Karpas-422 (cell line): ENCODE measurements around the gene NOXA1. TPM values are rescaled to one million over a fixed set of nuclear protein-coding genes. Genes with fewer than 3 reads are reported as not detected.
"Not testable (repeated sequence)": the region's sequence is repeated elsewhere in the genome, so short reads cannot be mapped to it uniquely, and the experiment has no call there.

Source experiments
- DNase-seq: peaks from one replicate; pipeline ENCODE4 v3.0.0-alpha.2; 2015
- H2AFZ ChIP-seq: fragments of 200-600 bp; sonication (generic); 2 replicates; pipeline ENCODE4 v1.6.1; 2014; ENCODE audit warnings: antibody characterized with exemption, low read length, mixed read lengths
- H3K27ac ChIP-seq: fragments of 200-600 bp; sonication (generic); 2 replicates; pipeline ENCODE4 v1.5.1; 2014; ENCODE audit warnings: mild to moderate bottlenecking, low read length, moderate library complexity
- H3K27me3 ChIP-seq: fragments of 200-600 bp; sonication (generic); 2 replicates; pipeline ENCODE4 v1.6.1; 2014; ENCODE audit warnings: low read length, mixed read lengths
- H3K36me3 ChIP-seq: fragments of 200-600 bp; sonication (generic); 2 replicates; pipeline ENCODE4 v1.6.1; 2014; ENCODE audit warnings: low read length, mixed read lengths; ENCODE audit not compliant: insufficient read depth
- H3K4me1 ChIP-seq: fragments of 200-600 bp; sonication (generic); 2 replicates; pipeline ENCODE4 v1.6.1; 2014; ENCODE audit warnings: mild to moderate bottlenecking, low read length, mixed read lengths
- H3K4me2 ChIP-seq: fragments of 200-600 bp; sonication (generic); 2 replicates; pipeline ENCODE4 v1.6.1; 2014; ENCODE audit warnings: low read length, low read depth, mild to moderate bottlenecking; ENCODE audit not compliant: poor library complexity, severe bottlenecking
- H3K4me3 ChIP-seq: fragments of 200-600 bp; sonication (generic); 2 replicates; pipeline ENCODE4 v1.5.1; 2014; ENCODE audit warnings: mild to moderate bottlenecking, antibody characterized with exemption, low read length, mixed read lengths
- H3K79me2 ChIP-seq: fragments of 200-600 bp; sonication (generic); 2 replicates; pipeline ENCODE4 v1.6.1; 2014; ENCODE audit warnings: mild to moderate bottlenecking, low read length, mixed read lengths
- H3K9ac ChIP-seq: fragments of 200-600 bp; sonication (generic); 2 replicates; pipeline ENCODE4 v1.6.0; 2014; ENCODE audit warnings: low read length
- H3K9me2 ChIP-seq: fragments of 200-600 bp; sonication (generic), shearing (Covaris generic); replicated peaks from 2 replicates; pipeline ENCODE4 v1.6.0; 2014; ENCODE audit warnings: mild to moderate bottlenecking, low read length, moderate library complexity; ENCODE audit not compliant: insufficient read depth
- H3K9me3 ChIP-seq: fragments of 300-700, 200-600 bp; sonication (generic); 2 replicates; pipeline ENCODE4 v1.6.1; 2014; ENCODE audit warnings: low read length, mixed read lengths
- H4K20me1 ChIP-seq: fragments of 200-600 bp; sonication (generic); 2 replicates; pipeline ENCODE4 v1.6.1; 2014; ENCODE audit warnings: mild to moderate bottlenecking, antibody characterized with exemption, low read length, low read depth; ENCODE audit not compliant: insufficient read depth
- total RNA-seq: library from RNA; depleted of rRNA; stranded (reverse); fragments of >200 nt; shearing (Covaris generic); gene quantifications from 2 replicates; pipeline ENCODE4 v1.2.3, GENCODE V29; 2014; ENCODE audit warnings: low replicate concordance

NOXA1 gene
- total RNA-seq, 1 experiment from 2014 or later, result not detected

DNA sequence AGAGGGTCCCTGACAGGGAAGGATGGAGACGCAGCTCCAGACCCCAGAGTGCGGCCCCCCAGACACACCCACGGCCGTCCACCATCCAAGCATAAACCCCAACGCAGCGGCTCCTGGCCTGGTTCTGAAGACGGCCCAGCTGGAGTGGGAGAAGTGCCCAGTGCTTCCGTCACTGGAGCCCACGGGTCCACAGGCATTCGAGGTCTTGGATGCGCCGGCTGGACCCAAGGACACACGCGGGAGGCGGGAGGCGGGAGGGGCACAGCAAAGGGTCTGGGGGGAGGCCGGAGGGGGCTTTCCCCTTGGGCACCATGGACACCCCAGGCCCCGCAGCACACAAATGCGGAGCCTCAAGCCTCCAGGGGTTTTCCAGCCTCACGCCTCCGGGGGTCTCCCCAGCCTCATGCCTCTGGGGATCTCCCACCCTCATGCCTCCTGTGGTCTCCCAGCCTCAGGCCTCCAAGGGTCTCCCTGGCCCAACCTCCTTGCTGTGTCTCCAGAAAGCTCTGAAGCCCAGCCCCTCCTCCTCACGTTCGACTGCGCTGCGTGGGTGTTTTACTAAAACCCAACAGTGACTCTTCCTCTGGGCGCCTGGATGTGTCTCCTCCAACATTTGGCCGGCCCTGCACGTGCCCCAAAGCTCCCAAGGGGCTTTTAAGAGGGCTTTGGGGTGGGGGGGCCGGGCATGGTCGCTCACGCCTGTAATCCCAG, 15.4 kb upstream of the NOXA1 start:
- Histone ChIP-seq H2AFZ (no peak overlapping the region), H3K4me1 (0 out of 2 replicates have a peak, but pooled peaks cover 2% of the 10 kb centered on the region), H3K4me2 (no peak overlapping the region), H3K4me3 (no peak overlapping the region), H3K9me2 (no peaks in the 10 kb centered on the region), H3K36me3 (no peaks in the 10 kb centered on the region), H3K27ac (no peak overlapping the region), H3K9ac (no peak overlapping the region), H3K79me2 (no peaks in the 10 kb centered on the region), H3K9me3 (no peaks in the 10 kb centered on the region), H4K20me1 (peaks cover 26% of the 10 kb centered on the region; the same call in 1 of the 2 replicates), H3K27me3 (no peaks in the 10 kb centered on the region)
- no peak for DNase-seq

DNA sequence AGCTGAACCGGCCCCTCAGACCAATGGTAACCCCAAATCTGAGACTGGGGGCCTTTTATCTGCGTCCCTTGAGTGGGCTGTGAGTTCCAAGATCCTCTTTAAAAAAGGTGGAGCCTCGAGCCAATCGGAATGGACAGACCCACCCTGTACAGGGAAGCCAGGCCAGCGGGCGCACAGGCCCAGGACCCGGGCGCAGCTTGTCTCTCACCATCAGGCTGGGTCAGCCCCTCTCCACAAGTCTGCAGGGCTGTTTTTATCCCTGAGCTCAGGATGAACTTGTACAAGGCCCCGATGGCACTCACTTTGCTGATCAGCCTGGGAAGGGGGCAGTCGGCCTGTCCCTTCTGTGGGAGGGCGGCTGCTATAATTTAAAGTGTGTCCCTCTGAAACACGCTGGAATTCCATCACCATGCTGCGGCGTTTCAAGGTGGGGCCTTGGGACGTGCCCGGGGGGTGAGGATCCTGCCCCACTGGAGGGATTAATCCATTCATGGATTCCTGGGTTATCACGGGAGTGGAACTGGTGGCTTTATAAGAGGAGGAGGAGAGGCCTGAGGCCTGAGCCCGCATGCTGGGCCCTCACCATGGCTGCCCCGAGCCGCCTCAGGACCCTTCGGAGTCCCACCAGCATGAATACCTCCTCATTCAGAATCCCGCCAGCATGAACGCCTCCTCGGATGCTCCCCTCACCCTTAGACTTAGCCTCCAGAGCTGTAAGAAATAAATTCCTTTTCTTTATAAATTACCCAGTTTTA, 14.4 kb upstream of the NOXA1 start:
- Histone ChIP-seq H3K36me3 (no peaks in the 10 kb centered on the region), H3K4me3 (no peak overlapping the region), H3K9me3 (no peaks in the 10 kb centered on the region), H3K9ac (no peak overlapping the region), H4K20me1 (peaks cover 28% of the 10 kb centered on the region; the same call in 1 of the 2 replicates), H3K27me3 (no peaks in the 10 kb centered on the region), H2AFZ (no peak overlapping the region), H3K4me1 (0 out of 2 replicates have a peak, but pooled peaks cover 2% of the 10 kb centered on the region), H3K4me2 (no peak overlapping the region), H3K9me2 (no peaks in the 10 kb centered on the region), H3K27ac (no peak overlapping the region), H3K79me2 (no peaks in the 10 kb centered on the region)
- DNase-seq, result no peak

DNA sequence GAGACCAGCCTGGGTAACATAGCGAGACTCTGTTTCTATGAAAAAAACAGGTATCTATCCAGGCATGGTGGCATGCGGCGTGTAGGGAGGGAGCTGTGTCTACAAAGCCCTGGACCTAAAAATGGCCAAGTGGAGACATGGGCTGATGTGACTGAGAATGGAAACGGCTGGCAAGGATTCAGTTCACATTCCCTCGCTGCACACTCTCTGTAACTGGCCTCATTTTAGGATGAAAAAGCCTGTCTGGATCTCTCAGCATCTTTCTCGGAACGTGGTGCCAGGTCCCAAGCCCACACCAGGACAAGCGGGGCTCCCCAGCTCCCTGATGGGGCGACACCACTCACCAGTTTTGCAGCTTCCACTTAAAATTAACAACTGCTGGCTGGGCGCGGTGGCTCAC, 13.7 kb upstream of the NOXA1 start:
- no peak for DNase-seq
- no peaks in the 10 kb centered on the region for H3K27me3 ChIP-seq
- no peak overlapping the region for H3K9ac ChIP-seq
- H3K27ac ChIP-seq, result no peak overlapping the region
- no peaks in the 10 kb centered on the region for H3K9me2 ChIP-seq
- H4K20me1 ChIP-seq, result peaks cover 28% of the 10 kb centered on the region; the same call in 1 of the 2 replicates
- H2AFZ ChIP-seq, result no peak overlapping the region
- 0 out of 2 replicates have a peak, but pooled peaks cover 2% of the 10 kb centered on the region for H3K4me1 ChIP-seq
- no peak overlapping the region for H3K4me3 ChIP-seq
- H3K9me3 ChIP-seq, result no peaks in the 10 kb centered on the region
- H3K4me2 ChIP-seq, result no peak overlapping the region
- H3K36me3 ChIP-seq, result no peaks in the 10 kb centered on the region
- no peaks in the 10 kb centered on the region for H3K79me2 ChIP-seq

DNA sequence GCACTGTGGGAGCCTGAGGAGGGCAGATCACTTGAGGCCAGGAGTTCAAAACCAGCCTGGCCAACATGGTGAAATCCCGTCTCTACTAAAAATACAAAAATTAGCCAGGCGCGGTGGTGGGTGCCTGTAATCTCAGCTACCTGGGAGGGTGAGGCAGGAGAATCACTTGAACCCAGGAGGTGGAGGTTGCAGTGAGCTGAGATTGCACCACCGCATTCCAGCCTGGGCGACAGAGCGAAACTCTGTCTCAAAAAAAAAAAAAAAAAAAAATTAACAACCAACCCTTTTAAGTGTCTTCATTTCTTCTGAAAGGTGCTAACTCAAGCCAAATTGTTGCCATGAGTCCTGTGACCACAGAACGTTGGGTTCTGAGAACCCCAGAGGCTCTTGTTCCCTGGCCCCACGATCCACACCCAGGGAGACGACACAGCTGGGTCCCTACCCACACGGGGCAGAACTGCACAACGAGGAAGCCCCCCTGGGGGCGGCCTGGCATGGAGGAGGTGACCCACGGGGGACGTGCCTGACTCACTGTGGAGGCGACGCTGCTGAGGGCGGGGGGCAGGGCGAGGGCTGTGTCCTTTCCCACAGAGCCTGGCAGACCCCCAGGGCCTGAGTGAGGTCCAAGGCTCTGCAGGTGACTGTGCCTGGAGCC, 12.8 kb upstream of the NOXA1 start:
- peaks cover 22% of the 10 kb centered on the region; the same call in 1 of the 2 replicates for H4K20me1 ChIP-seq

DNA sequence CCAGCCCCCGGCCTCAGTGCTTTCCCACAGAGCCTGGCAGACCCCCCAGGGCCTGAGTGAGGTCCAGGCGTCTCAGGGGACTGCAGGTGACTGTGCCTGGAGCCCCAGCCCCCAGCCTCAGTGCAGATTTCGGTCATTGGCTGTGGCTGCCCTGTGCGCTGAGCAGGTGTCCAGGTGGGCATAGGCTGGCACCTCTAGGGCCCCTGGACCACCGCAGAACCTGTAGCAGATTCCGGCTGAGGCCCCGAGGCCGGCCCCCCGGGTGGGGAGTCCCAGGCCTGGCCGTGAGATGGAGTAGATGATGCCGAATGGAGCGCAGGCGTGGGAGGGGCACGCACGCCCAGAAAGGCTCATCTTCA, 12.3 kb upstream of the NOXA1 start:
- Histone ChIP-seq H3K9me2 (no peaks in the 10 kb centered on the region), H2AFZ (no peak overlapping the region), H3K79me2 (no peaks in the 10 kb centered on the region), H3K4me3 (no peak overlapping the region), H3K9me3 (no peaks in the 10 kb centered on the region), H3K9ac (no peak overlapping the region), H3K27me3 (no peaks in the 10 kb centered on the region), H3K27ac (no peak overlapping the region), H3K4me1 (0 out of 2 replicates have a peak, but pooled peaks cover 2% of the 10 kb centered on the region), H4K20me1 (peaks cover 22% of the 10 kb centered on the region; the same call in 1 of the 2 replicates), H3K4me2 (no peak overlapping the region), H3K36me3 (no peaks in the 10 kb centered on the region)
- DNase-seq, result no peak

More for the DNA sequence above, 12.8 kb upstream of the NOXA1 start:
- H3K36me3 ChIP-seq, H3K4me3 ChIP-seq, H3K79me2 ChIP-seq, H3K9me2 ChIP-seq, H3K9ac ChIP-seq, H3K27ac ChIP-seq, H3K4me2 ChIP-seq, DNase-seq, H3K27me3 ChIP-seq, H3K9me3 ChIP-seq, H3K4me1 ChIP-seq, H2AFZ ChIP-seq: not testable (repeated sequence)

DNA sequence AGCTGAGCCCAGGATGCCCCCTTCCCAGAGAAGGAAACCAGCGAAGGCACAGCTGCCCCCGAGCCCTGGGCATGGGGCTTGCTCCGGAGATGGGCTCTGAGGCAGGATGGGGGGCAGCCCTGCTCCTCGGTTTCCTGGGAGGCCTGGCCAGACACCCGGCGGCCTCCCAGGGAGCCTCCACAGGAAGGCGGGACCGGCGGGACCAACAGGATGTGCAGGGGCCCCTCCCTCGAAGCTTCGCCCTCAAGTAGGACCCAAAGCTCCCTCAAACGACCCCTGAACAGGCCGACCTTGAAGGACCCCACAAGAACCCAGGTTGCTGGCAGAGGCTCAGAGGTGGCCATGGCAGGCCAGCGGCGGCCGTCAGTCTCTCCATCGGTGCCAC, 11.9 kb upstream of the NOXA1 start:
- Histone ChIP-seq H3K27me3 (no peaks in the 10 kb centered on the region), H3K36me3 (no peaks in the 10 kb centered on the region), H3K4me1 (0 out of 2 replicates have a peak, but pooled peaks cover 2% of the 10 kb centered on the region), H3K9me2 (no peaks in the 10 kb centered on the region), H3K4me3 (no peak overlapping the region), H4K20me1 (peaks cover 22% of the 10 kb centered on the region; the same call in 1 of the 2 replicates), H3K9me3 (no peaks in the 10 kb centered on the region), H3K9ac (no peak overlapping the region), H3K79me2 (no peaks in the 10 kb centered on the region), H3K27ac (no peak overlapping the region), H2AFZ (no peak overlapping the region), H3K4me2 (no peak overlapping the region)
- no peak for DNase-seq

DNA sequence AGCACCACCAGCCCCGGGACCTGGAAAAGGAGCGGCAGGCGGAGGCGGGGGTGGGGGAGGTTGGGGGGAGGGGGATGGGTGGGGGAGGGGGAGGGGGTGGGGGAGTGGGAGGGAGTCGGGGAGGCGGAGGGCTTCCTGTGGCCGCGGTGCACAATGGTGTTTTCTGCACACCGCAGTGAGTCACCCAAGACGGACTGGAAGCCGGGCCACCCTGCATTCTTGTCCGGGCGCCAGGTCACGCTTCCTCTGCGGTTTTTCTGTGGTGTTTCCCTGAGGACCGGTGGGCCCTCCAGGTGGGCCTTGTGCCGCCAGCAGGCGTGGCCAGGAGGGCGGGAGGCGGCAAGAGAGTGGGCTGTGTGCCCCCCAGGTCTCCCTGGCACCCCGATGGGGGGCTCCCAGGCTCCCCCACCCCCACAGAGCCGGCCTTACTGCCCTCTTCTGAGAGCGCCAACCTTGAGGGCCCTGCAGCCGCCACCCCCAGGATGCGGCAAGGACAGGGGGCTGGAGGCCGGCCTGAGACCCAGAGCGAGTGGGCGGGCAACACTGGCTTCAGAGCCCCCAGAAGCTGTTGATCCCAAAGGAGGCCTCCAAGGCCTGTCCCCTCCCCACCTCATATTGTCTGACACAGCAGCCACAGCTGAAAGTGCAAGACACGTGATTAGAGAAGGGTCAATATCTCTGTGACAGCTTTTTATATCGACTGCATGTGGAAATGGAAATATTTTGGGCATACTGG, 11.4 kb upstream of the NOXA1 start:
- no peak overlapping the region for H2AFZ ChIP-seq
- no peak overlapping the region for H3K27ac ChIP-seq
- H3K27me3 ChIP-seq, result no peaks in the 10 kb centered on the region
- H4K20me1 ChIP-seq, result peaks cover 22% of the 10 kb centered on the region; the same call in 1 of the 2 replicates
- no peak for DNase-seq
- no peaks in the 10 kb centered on the region for H3K79me2 ChIP-seq
- H3K4me1 ChIP-seq, result 0 out of 2 replicates have a peak, but pooled peaks cover 2% of the 10 kb centered on the region
- H3K4me2 ChIP-seq, result no peak overlapping the region
- H3K9ac ChIP-seq, result no peak overlapping the region
- no peaks in the 10 kb centered on the region for H3K9me2 ChIP-seq
- H3K4me3 ChIP-seq, result no peak overlapping the region
- H3K9me3 ChIP-seq, result no peaks in the 10 kb centered on the region
- H3K36me3 ChIP-seq, result no peaks in the 10 kb centered on the region
